DOHH2 (cell line): Measurements from ENCODE around the gene HDAC11.

Experiments
- EZH2phosphoT487 ChIP-seq: fragments of 200-600 bp; sonication (generic); IDR thresholded peaks from 2 replicates; pipeline ENCODE4 v1.6.1; 2017; ENCODE audit warnings: borderline replicate concordance, mild to moderate bottlenecking, antibody characterized with exemption, low read length, moderate library complexity, mixed read lengths
- TF ChIP-seq, protein P1 (sequence below): fragments of 200-600 bp; sonication (generic); IDR thresholded peaks from one replicate; pipeline ENCODE4 v1.5.1; 2014; ENCODE audit warnings: antibody characterized with exemption, mild to moderate bottlenecking, low read depth, low read length; ENCODE audit not compliant: poor library complexity, severe bottlenecking

- TF ChIP-seq, protein P1, sequence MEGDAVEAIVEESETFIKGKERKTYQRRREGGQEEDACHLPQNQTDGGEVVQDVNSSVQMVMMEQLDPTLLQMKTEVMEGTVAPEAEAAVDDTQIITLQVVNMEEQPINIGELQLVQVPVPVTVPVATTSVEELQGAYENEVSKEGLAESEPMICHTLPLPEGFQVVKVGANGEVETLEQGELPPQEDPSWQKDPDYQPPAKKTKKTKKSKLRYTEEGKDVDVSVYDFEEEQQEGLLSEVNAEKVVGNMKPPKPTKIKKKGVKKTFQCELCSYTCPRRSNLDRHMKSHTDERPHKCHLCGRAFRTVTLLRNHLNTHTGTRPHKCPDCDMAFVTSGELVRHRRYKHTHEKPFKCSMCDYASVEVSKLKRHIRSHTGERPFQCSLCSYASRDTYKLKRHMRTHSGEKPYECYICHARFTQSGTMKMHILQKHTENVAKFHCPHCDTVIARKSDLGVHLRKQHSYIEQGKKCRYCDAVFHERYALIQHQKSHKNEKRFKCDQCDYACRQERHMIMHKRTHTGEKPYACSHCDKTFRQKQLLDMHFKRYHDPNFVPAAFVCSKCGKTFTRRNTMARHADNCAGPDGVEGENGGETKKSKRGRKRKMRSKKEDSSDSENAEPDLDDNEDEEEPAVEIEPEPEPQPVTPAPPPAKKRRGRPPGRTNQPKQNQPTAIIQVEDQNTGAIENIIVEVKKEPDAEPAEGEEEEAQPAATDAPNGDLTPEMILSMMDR, result no peak
- TF ChIP-seq EZH2phosphoT487, result no peak
Measured at GRCh38 chr3:13540297-13540995, 60.3 kb downstream of the HDAC11 start.
